WTC11 (cell line): ENCODE results near the gene ZNF175. TPM values are rescaled to one million over a fixed set of nuclear protein-coding genes. Genes with fewer than 3 reads are reported as not detected.

Experiments
- ATAC-seq: fragments of 200-7000 bp; cut with Tn5 transposase; 2 replicates; pipeline ENCODE4 v1.10.0; 2021; ENCODE audit warnings: mild to moderate bottlenecking, moderate library complexity
- CTCF ChIA-PET: fragments of 300-600 bp; sonication (Branson Sonifier 250); formaldehyde crosslinking; loops from one replicate; lab custom pipeline; 2021; ENCODE audit warnings: antibody characterized with exemption; lab: Charles Lee
- POLR2A ChIA-PET: fragments of 350-600 bp; sonication (Branson Sonifier 250); formaldehyde crosslinking; loops from one replicate; lab custom pipeline; 2021; ENCODE audit warnings: antibody characterized with exemption; lab: Charles Lee
- DNase-seq: peaks from one replicate; pipeline ENCODE4 v3.0.0; 2021; ENCODE audit warnings: low spot score
- H3K27ac Mint-ChIP-seq: 2 replicates; pipeline ENCODE4 v1.8.0; 2021; ENCODE audit warnings: mixed read lengths
- H3K27me3 Mint-ChIP-seq: 2 replicates; pipeline ENCODE4 v1.8.0; 2021; ENCODE audit warnings: low read depth, mild to moderate bottlenecking, moderate library complexity, mixed read lengths
- H3K36me3 Mint-ChIP-seq: 2 replicates; pipeline ENCODE4 v1.8.0; 2021; ENCODE audit warnings: mixed read lengths
- H3K4me1 Mint-ChIP-seq: 2 replicates; pipeline ENCODE4 v1.8.0; 2022; ENCODE audit warnings: mixed read lengths
- H3K4me3 Mint-ChIP-seq: 2 replicates; pipeline ENCODE4 v1.8.0; 2021; ENCODE audit warnings: mild to moderate bottlenecking, moderate library complexity, mixed read lengths
- H3K9me3 Mint-ChIP-seq: 2 replicates; pipeline ENCODE4 v1.8.0; 2021; ENCODE audit warnings: mixed read lengths
- ETV6 ChIP-seq: sonication (generic); formaldehyde crosslinking; IDR thresholded peaks from 2 replicates; pipeline ENCODE4 v1.8.1; 2022; ENCODE audit warnings: mild to moderate bottlenecking, missing genetic modification reagents
- FOXP1 ChIP-seq: sonication (generic); formaldehyde crosslinking; IDR thresholded peaks from 2 replicates; pipeline ENCODE4 v1.8.0; 2022; ENCODE audit warnings: missing genetic modification reagents, mild to moderate bottlenecking, moderate library complexity, borderline replicate concordance
- GTF2I ChIP-seq: fragments of 250-450 bp; sonication (Bioruptor Pico); conservative IDR thresholded peaks from 2 replicates; pipeline ENCODE4 v1.4.0; 2021; ENCODE audit warnings: mild to moderate bottlenecking
- NR2C2 ChIP-seq: sonication (generic); formaldehyde crosslinking; IDR thresholded peaks from 2 replicates; pipeline ENCODE4 v1.8.0; 2022; ENCODE audit warnings: mild to moderate bottlenecking, missing genetic modification reagents
- RORB ChIP-seq: fragments of 250-450 bp; sonication (Bioruptor Pico); IDR thresholded peaks from 2 replicates; pipeline ENCODE4 v1.9.0; 2021; ENCODE audit warnings: mild to moderate bottlenecking
- SMAD3 ChIP-seq: sonication (generic); formaldehyde crosslinking; IDR thresholded peaks from 2 replicates; pipeline ENCODE4 v1.8.0; 2022; ENCODE audit warnings: missing genetic modification reagents, mild to moderate bottlenecking, borderline replicate concordance
- SMAD4 ChIP-seq: sonication (generic); formaldehyde crosslinking; IDR thresholded peaks from 2 replicates; pipeline ENCODE4 v1.8.0; 2022; ENCODE audit warnings: mild to moderate bottlenecking, missing genetic modification reagents
- TCF7 ChIP-seq: sonication (generic); formaldehyde crosslinking; IDR thresholded peaks from 2 replicates; pipeline ENCODE4 v1.8.0; 2022; ENCODE audit warnings: mild to moderate bottlenecking, low read depth, missing genetic modification reagents, moderate library complexity
- ZNF396 ChIP-seq: fragments of 250-450 bp; sonication (Bioruptor Pico); IDR thresholded peaks from 2 replicates; pipeline ENCODE4 v1.8.0; 2021; ENCODE audit warnings: mild to moderate bottlenecking, moderate library complexity, borderline replicate concordance
- total RNA-seq: library from RNA; stranded (reverse); gene quantifications from 3 replicates; pipeline ENCODE4 v1.2.3, GENCODE V29; 2021
- TF ChIP-seq, protein P1 (sequence below): sonication (generic); formaldehyde crosslinking; IDR thresholded peaks from 2 replicates; pipeline ENCODE4 v1.8.1; 2022; ENCODE audit warnings: mild to moderate bottlenecking, missing genetic modification reagents, moderate library complexity, borderline replicate concordance
- TF ChIP-seq, protein P2 (sequence below): sonication (generic); formaldehyde crosslinking; IDR thresholded peaks from 2 replicates; pipeline ENCODE4 v1.8.0; 2023; ENCODE audit warnings: mild to moderate bottlenecking, missing genetic modification reagents
- TF ChIP-seq, protein P3 (sequence below): sonication (generic); formaldehyde crosslinking; IDR thresholded peaks from 2 replicates; pipeline ENCODE4 v1.8.1; 2023; ENCODE audit warnings: mild to moderate bottlenecking, missing genetic modification reagents
- TF ChIP-seq, protein P4 (sequence below): sonication (generic); formaldehyde crosslinking; IDR thresholded peaks from 2 replicates; pipeline ENCODE4 v1.8.1; 2022; ENCODE audit warnings: missing genetic modification reagents, borderline replicate concordance
- TF ChIP-seq, protein P5 (sequence below): sonication (generic); formaldehyde crosslinking; IDR thresholded peaks from 2 replicates; pipeline ENCODE4 v1.8.1; 2022; ENCODE audit warnings: mild to moderate bottlenecking, moderate library complexity, missing genetic modification reagents
- TF ChIP-seq, protein P6 (sequence below): sonication (generic); formaldehyde crosslinking; IDR thresholded peaks from 2 replicates; pipeline ENCODE4 v1.8.1; 2023; ENCODE audit warnings: mild to moderate bottlenecking, missing genetic modification reagents, moderate library complexity
- TF ChIP-seq, protein P7 (sequence below): sonication (generic); formaldehyde crosslinking; IDR thresholded peaks from 2 replicates; pipeline ENCODE4 v1.8.0; 2022; ENCODE audit warnings: mild to moderate bottlenecking, missing genetic modification reagents
- TF ChIP-seq, protein P8 (sequence below): sonication (generic); formaldehyde crosslinking; IDR thresholded peaks from 2 replicates; pipeline ENCODE4 v1.8.1; 2022; ENCODE audit warnings: low read depth, mild to moderate bottlenecking, moderate library complexity, missing genetic modification reagents, borderline replicate concordance
- TF ChIP-seq, protein P9 (sequence below): fragments of 250-450 bp; sonication (Bioruptor Pico); IDR thresholded peaks from 2 replicates; pipeline ENCODE4 v1.8.0; 2021; ENCODE audit warnings: mild to moderate bottlenecking
- TF ChIP-seq, protein P10 (sequence below): fragments of 250-450 bp; sonication (Bioruptor Pico); IDR thresholded peaks from 2 replicates; pipeline ENCODE4 v1.9.0; 2021; ENCODE audit warnings: mild to moderate bottlenecking

The ZNF175 gene
- total RNA-seq, 1 experiment from 2014 or later: 10.9 TPM

DNA sequence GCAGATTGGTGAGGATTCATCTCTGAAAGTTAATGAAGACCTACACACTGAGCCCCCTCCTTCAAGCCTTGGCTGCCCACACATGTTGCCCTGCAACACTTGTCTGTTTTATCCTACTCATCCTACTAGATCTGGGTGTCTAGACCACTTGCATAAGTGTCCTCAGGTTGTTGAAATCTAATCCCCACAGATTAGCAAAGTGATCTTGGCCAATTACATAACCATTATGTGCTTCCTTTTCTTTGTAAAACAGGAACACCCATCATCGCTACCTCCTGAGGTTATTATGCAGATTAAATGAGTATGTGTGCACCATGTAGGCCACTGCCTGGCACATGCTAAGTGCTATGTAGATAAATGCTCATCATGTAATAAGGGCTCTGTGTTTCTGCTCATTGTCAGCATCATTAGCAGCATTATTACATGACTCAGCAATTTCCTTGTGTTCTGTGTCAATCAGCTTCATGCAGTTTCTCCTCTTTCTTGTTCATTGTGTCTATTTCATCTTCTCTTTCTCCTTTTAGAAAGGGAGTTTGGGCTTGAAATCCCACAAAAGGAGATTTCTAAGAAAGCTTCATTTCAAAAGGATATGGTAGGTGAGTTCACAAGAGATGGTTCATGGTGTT, 15.1 kb downstream of the ZNF175 start:
- no peak for ATAC-seq
- TF ChIP-seq, protein P1, sequence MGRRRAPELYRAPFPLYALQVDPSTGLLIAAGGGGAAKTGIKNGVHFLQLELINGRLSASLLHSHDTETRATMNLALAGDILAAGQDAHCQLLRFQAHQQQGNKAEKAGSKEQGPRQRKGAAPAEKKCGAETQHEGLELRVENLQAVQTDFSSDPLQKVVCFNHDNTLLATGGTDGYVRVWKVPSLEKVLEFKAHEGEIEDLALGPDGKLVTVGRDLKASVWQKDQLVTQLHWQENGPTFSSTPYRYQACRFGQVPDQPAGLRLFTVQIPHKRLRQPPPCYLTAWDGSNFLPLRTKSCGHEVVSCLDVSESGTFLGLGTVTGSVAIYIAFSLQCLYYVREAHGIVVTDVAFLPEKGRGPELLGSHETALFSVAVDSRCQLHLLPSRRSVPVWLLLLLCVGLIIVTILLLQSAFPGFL (CRISPR knock-in tag): no peak
- TF ChIP-seq ZNF396 (CRISPR knock-in tag) (no peak), FOXP1 (CRISPR knock-in tag) (no peak), NR2C2 (CRISPR knock-in tag) (no peak), ETV6 (CRISPR knock-in tag) (no peak), SMAD3 (CRISPR knock-in tag) (no peak), TCF7 (no peak), SMAD4 (no peak), RORB (CRISPR knock-in tag) (no peak), GTF2I (CRISPR knock-in tag) (no peak)
- TF ChIP-seq, protein P2, sequence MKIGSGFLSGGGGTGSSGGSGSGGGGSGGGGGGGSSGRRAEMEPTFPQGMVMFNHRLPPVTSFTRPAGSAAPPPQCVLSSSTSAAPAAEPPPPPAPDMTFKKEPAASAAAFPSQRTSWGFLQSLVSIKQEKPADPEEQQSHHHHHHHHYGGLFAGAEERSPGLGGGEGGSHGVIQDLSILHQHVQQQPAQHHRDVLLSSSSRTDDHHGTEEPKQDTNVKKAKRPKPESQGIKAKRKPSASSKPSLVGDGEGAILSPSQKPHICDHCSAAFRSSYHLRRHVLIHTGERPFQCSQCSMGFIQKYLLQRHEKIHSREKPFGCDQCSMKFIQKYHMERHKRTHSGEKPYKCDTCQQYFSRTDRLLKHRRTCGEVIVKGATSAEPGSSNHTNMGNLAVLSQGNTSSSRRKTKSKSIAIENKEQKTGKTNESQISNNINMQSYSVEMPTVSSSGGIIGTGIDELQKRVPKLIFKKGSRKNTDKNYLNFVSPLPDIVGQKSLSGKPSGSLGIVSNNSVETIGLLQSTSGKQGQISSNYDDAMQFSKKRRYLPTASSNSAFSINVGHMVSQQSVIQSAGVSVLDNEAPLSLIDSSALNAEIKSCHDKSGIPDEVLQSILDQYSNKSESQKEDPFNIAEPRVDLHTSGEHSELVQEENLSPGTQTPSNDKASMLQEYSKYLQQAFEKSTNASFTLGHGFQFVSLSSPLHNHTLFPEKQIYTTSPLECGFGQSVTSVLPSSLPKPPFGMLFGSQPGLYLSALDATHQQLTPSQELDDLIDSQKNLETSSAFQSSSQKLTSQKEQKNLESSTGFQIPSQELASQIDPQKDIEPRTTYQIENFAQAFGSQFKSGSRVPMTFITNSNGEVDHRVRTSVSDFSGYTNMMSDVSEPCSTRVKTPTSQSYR (CRISPR knock-in tag): no peak
- TF ChIP-seq, protein P3, sequence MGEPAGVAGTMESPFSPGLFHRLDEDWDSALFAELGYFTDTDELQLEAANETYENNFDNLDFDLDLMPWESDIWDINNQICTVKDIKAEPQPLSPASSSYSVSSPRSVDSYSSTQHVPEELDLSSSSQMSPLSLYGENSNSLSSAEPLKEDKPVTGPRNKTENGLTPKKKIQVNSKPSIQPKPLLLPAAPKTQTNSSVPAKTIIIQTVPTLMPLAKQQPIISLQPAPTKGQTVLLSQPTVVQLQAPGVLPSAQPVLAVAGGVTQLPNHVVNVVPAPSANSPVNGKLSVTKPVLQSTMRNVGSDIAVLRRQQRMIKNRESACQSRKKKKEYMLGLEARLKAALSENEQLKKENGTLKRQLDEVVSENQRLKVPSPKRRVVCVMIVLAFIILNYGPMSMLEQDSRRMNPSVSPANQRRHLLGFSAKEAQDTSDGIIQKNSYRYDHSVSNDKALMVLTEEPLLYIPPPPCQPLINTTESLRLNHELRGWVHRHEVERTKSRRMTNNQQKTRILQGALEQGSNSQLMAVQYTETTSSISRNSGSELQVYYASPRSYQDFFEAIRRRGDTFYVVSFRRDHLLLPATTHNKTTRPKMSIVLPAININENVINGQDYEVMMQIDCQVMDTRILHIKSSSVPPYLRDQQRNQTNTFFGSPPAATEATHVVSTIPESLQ (CRISPR knock-in tag): no peak
- TF ChIP-seq, protein P4, sequence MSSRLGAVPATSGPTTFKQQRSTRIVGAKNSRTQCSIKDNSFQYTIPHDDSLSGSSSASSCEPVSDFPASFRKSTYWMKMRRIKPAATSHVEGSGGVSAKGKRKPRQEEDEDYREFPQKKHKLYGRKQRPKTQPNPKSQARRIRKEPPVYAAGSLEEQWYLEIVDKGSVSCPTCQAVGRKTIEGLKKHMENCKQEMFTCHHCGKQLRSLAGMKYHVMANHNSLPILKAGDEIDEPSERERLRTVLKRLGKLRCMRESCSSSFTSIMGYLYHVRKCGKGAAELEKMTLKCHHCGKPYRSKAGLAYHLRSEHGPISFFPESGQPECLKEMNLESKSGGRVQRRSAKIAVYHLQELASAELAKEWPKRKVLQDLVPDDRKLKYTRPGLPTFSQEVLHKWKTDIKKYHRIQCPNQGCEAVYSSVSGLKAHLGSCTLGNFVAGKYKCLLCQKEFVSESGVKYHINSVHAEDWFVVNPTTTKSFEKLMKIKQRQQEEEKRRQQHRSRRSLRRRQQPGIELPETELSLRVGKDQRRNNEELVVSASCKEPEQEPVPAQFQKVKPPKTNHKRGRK (CRISPR knock-in tag): no peak
- TF ChIP-seq, protein P5, sequence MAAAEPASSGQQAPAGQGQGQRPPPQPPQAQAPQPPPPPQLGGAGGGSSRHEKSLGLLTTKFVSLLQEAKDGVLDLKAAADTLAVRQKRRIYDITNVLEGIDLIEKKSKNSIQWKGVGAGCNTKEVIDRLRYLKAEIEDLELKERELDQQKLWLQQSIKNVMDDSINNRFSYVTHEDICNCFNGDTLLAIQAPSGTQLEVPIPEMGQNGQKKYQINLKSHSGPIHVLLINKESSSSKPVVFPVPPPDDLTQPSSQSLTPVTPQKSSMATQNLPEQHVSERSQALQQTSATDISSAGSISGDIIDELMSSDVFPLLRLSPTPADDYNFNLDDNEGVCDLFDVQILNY (CRISPR knock-in tag): no peak
- TF ChIP-seq, protein P6, sequence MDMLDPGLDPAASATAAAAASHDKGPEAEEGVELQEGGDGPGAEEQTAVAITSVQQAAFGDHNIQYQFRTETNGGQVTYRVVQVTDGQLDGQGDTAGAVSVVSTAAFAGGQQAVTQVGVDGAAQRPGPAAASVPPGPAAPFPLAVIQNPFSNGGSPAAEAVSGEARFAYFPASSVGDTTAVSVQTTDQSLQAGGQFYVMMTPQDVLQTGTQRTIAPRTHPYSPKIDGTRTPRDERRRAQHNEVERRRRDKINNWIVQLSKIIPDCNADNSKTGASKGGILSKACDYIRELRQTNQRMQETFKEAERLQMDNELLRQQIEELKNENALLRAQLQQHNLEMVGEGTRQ (CRISPR knock-in tag): no peak
- TF ChIP-seq, protein P7, sequence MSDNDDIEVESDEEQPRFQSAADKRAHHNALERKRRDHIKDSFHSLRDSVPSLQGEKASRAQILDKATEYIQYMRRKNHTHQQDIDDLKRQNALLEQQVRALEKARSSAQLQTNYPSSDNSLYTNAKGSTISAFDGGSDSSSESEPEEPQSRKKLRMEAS (CRISPR knock-in tag): no peak
- TF ChIP-seq, protein P8, sequence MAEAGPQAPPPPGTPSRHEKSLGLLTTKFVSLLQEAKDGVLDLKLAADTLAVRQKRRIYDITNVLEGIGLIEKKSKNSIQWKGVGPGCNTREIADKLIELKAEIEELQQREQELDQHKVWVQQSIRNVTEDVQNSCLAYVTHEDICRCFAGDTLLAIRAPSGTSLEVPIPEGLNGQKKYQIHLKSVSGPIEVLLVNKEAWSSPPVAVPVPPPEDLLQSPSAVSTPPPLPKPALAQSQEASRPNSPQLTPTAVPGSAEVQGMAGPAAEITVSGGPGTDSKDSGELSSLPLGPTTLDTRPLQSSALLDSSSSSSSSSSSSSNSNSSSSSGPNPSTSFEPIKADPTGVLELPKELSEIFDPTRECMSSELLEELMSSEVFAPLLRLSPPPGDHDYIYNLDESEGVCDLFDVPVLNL (CRISPR knock-in tag): no peak
- TF ChIP-seq, protein P9, sequence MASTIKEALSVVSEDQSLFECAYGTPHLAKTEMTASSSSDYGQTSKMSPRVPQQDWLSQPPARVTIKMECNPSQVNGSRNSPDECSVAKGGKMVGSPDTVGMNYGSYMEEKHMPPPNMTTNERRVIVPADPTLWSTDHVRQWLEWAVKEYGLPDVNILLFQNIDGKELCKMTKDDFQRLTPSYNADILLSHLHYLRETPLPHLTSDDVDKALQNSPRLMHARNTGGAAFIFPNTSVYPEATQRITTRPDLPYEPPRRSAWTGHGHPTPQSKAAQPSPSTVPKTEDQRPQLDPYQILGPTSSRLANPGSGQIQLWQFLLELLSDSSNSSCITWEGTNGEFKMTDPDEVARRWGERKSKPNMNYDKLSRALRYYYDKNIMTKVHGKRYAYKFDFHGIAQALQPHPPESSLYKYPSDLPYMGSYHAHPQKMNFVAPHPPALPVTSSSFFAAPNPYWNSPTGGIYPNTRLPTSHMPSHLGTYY (CRISPR knock-in tag): no peak
- TF ChIP-seq, protein P10, sequence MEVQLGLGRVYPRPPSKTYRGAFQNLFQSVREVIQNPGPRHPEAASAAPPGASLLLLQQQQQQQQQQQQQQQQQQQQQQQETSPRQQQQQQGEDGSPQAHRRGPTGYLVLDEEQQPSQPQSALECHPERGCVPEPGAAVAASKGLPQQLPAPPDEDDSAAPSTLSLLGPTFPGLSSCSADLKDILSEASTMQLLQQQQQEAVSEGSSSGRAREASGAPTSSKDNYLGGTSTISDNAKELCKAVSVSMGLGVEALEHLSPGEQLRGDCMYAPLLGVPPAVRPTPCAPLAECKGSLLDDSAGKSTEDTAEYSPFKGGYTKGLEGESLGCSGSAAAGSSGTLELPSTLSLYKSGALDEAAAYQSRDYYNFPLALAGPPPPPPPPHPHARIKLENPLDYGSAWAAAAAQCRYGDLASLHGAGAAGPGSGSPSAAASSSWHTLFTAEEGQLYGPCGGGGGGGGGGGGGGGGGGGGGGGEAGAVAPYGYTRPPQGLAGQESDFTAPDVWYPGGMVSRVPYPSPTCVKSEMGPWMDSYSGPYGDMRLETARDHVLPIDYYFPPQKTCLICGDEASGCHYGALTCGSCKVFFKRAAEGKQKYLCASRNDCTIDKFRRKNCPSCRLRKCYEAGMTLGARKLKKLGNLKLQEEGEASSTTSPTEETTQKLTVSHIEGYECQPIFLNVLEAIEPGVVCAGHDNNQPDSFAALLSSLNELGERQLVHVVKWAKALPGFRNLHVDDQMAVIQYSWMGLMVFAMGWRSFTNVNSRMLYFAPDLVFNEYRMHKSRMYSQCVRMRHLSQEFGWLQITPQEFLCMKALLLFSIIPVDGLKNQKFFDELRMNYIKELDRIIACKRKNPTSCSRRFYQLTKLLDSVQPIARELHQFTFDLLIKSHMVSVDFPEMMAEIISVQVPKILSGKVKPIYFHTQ: no peak
- Mint-ChIP-seq H3K4me3 (no peak overlapping the region), H3K27me3 (peaks cover 4% of the 10 kb centered on the region; the same call in 1 of the 2 replicates), H3K36me3 (peaks cover 74% of the 10 kb centered on the region), H3K27ac (no peak overlapping the region), H3K4me1 (no peaks in the 10 kb centered on the region), H3K9me3 (peaks cover 38% of the 10 kb centered on the region)
- CTCF ChIA-PET: no interaction called here
- POLR2A ChIA-PET: no interaction called here
- DNase-seq: no peak
